Glutamatergic neuron (in vitro differentiated cells): Measurements from ENCODE around the gene ELN. TPM values are rescaled to one million over a fixed set of nuclear protein-coding genes. Genes with fewer than 3 reads are reported as not detected.
A peak's percentile ranks its signal among the peaks of the same experiment; 100 is the strongest.

Source experiments
- DNase-seq: peaks from one replicate; pipeline ENCODE4 v3.0.0; 2022
- H3K27ac Mint-ChIP-seq: one replicate; pipeline ENCODE4 v1.8.0; 2020; ENCODE audit warnings: mild to moderate bottlenecking, mixed read lengths, inconsistent platforms; ENCODE audit not compliant: unreplicated experiment
- H3K27me3 Mint-ChIP-seq: one replicate; pipeline ENCODE4 v1.8.0; 2020; ENCODE audit warnings: mild to moderate bottlenecking, moderate library complexity, mixed read lengths, inconsistent platforms; ENCODE audit not compliant: unreplicated experiment
- H3K36me3 Mint-ChIP-seq: one replicate; pipeline ENCODE4 v1.8.0; 2020; ENCODE audit warnings: mild to moderate bottlenecking, mixed read lengths, inconsistent platforms; ENCODE audit not compliant: unreplicated experiment
- H3K4me1 Mint-ChIP-seq: one replicate; pipeline ENCODE4 v1.8.0; 2020; ENCODE audit warnings: mild to moderate bottlenecking, low read depth, mixed read lengths, inconsistent platforms; ENCODE audit not compliant: unreplicated experiment
- H3K4me3 Mint-ChIP-seq: one replicate; pipeline ENCODE4 v1.8.0; 2020; ENCODE audit warnings: mild to moderate bottlenecking, mixed read lengths, inconsistent platforms; ENCODE audit not compliant: unreplicated experiment
- H3K9me3 Mint-ChIP-seq: one replicate; pipeline ENCODE4 v1.8.0; 2020; ENCODE audit warnings: mild to moderate bottlenecking, moderate library complexity, mixed read lengths, inconsistent platforms; ENCODE audit not compliant: unreplicated experiment
- total RNA-seq: library from RNA; stranded (reverse); fragmentation: NEBNext Ultra II Directional; extraction: Animal tissue kit (Norgen Biotek cat#: 25700); gene quantifications from one replicate; pipeline ENCODE4 v1.2.1, GENCODE V29; 2021; ENCODE audit not compliant: unreplicated experiment
- TF ChIP-seq, protein P1 (sequence below): fragments of 200-600 bp; sonication (generic); IDR thresholded peaks from one replicate; pipeline ENCODE4 v1.5.0; 2021; ENCODE audit not compliant: partially characterized antibody, unreplicated experiment

The ELN gene
- total RNA-seq, 1 donor from 2014 or later, result 3.7 TPM

DNA sequence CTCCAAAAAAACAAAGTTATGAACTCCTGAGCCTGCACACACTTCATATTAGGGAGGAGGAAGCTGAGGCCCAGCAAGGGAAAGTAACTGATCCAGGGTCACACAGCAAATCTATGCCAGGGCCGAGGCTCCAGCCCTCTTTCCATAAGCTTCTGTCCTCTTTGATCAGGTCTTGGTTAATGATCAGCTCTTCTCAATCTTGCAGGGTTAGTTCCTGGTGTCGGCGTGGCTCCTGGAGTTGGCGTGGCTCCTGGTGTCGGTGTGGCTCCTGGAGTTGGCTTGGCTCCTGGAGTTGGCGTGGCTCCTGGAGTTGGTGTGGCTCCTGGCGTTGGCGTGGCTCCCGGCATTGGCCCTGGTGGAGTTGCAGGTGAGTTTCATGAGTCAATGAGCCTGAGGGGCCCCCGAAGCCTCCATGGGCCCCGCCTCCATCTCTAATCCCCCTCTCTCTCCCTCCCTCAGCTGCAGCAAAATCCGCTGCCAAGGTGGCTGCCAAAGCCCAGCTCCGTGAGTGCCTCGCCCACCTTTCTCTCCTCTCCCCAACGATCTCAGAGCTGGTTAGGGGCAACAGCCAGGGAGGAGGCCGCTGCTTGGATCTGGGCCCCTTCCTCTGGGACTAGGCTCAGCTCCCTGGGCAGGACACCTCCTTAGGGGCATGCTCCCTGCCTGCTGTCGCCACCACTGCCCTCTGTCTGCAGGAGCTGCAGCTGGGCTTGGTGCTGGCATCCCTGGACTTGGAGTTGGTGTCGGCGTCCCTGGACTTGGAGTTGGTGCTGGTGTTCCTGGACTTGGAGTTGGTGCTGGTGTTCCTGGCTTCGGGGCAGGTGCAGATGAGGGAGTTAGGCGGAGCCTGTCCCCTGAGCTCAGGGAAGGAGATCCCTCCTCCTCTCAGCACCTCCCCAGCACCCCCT lies 32.0 kb downstream of the ELN start:
- peak; percentile 1 for DNase-seq

DNA sequence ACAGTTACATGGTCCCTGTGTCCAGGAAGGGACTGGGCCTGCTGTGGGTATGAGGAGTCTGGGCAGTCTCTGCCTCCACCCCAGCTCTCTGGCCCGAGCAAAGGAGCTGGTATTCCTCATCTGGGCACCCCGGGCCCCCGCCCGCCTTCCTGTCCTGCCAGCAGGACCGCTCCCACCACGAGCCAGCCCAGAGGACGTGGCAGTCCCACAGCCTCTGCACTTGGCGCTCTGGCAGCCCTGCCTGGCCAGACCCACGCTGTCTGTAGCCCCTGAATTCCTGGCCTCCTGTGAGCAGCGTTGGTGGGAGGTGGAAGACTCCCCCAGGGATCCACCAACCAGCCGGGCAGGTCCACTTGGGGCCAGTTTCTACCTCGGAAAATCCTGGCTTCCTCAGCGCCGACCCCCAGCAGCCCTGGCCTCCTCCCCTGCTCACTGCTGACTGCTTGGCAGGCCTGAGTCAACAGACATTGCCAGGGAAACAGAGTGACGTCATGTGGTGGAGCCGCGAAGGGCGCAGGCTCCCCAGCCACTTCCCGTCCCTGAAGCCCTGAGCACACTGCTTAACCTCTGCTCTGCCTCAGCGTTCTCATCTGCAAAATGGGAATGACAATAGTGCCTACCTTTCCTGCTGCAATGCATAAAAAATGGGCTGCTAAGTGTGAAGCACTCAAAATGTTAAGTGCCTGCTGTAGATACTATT lies 34.0 kb downstream of the ELN start:
- Mint-ChIP-seq H3K27ac (no peak overlapping the region), H3K9me3 (peaks cover 2% of the 10 kb centered on the region), H3K27me3 (peaks cover 5% of the 10 kb centered on the region), H3K4me1 (no peaks in the 10 kb centered on the region), H3K4me3 (no peak overlapping the region), H3K36me3 (no peaks in the 10 kb centered on the region)
- TF ChIP-seq, protein P1, sequence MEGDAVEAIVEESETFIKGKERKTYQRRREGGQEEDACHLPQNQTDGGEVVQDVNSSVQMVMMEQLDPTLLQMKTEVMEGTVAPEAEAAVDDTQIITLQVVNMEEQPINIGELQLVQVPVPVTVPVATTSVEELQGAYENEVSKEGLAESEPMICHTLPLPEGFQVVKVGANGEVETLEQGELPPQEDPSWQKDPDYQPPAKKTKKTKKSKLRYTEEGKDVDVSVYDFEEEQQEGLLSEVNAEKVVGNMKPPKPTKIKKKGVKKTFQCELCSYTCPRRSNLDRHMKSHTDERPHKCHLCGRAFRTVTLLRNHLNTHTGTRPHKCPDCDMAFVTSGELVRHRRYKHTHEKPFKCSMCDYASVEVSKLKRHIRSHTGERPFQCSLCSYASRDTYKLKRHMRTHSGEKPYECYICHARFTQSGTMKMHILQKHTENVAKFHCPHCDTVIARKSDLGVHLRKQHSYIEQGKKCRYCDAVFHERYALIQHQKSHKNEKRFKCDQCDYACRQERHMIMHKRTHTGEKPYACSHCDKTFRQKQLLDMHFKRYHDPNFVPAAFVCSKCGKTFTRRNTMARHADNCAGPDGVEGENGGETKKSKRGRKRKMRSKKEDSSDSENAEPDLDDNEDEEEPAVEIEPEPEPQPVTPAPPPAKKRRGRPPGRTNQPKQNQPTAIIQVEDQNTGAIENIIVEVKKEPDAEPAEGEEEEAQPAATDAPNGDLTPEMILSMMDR, result no peak
- DNase-seq, result peak; percentile 12

More for the DNA sequence above, 32.0 kb downstream of the ELN start:
- H3K27me3 Mint-ChIP-seq, result peaks cover 5% of the 10 kb centered on the region
- TF ChIP-seq, protein P1, result no peak
- H3K4me1 Mint-ChIP-seq, result no peaks in the 10 kb centered on the region
- H3K27ac Mint-ChIP-seq, result no peak overlapping the region
- no peak overlapping the region for H3K4me3 Mint-ChIP-seq
- no peaks in the 10 kb centered on the region for H3K36me3 Mint-ChIP-seq
- peaks cover 2% of the 10 kb centered on the region for H3K9me3 Mint-ChIP-seq

DNA sequence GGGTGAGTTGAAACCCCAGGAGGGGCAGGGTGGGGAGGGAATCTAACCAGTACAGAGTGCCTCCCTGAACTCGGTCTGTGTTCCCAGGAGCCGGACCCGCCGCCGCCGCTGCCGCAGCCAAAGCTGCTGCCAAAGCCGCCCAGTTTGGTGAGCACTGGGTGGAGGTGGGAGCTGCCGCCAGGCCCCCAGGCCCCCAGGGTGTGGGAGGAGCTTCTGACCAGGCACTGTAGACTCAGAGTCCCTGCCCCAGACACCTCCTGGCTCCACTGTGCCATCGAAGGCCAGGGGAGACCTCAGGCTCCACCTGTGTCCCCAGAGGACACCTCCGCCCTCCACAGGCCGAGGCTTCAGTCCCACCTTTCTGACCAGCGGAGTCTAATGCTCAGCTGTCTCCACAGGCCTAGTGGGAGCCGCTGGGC lies 35.3 kb downstream of the ELN start:
- peak; percentile 18 for DNase-seq
- Mint-ChIP-seq H3K27me3 (peaks cover 4% of the 10 kb centered on the region), H3K4me3 (no peak overlapping the region), H3K27ac (no peak overlapping the region), H3K9me3 (peaks cover 3% of the 10 kb centered on the region), H3K36me3 (no peaks in the 10 kb centered on the region), H3K4me1 (no peaks in the 10 kb centered on the region)
- TF ChIP-seq, protein P1, result no peak

DNA sequence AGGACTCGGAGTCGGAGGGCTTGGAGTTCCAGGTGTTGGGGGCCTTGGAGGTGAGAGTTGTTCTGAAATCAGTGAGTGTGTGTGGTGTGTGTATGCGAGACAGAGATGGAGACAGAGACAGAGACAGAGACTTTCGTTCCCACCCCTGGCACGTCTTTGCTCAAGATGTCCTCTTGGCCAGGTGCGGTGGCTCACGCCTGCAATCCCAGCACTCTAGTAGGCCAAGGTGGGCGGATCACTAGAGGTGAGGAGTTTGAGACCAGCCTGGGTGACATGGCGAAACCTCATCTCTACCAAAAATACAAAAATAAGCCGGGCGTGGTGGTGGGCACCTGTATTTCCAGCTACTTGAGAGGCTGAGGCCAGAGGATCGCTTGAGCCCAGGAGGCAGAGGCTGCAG lies 35.7 kb downstream of the ELN start:
- DNase-seq, result no peak
- Mint-ChIP-seq H3K4me3 (no peak overlapping the region), H3K36me3 (no peaks in the 10 kb centered on the region), H3K27me3 (peaks cover 3% of the 10 kb centered on the region), H3K4me1 (no peaks in the 10 kb centered on the region), H3K9me3 (peaks cover 3% of the 10 kb centered on the region), H3K27ac (no peak overlapping the region)
- TF ChIP-seq, protein P1, result no peak
